GM15510 (cell line): ENCODE data around the gene EEIG2.

Source experiments
- POLR2A ChIP-seq: IDR thresholded peaks from 3 replicates; pipeline ENCODE4 v1.6.1; 2011; ENCODE audit warnings: borderline replicate concordance; ENCODE audit not compliant: insufficient read length; ENCODE audit errors: extremely low read depth

The EEIG2 gene

GRCh38 chr1:108541861-108542260 lies 18.0 kb upstream of the EEIG2 start:
- TF ChIP-seq POLR2A: no peak

DNA sequence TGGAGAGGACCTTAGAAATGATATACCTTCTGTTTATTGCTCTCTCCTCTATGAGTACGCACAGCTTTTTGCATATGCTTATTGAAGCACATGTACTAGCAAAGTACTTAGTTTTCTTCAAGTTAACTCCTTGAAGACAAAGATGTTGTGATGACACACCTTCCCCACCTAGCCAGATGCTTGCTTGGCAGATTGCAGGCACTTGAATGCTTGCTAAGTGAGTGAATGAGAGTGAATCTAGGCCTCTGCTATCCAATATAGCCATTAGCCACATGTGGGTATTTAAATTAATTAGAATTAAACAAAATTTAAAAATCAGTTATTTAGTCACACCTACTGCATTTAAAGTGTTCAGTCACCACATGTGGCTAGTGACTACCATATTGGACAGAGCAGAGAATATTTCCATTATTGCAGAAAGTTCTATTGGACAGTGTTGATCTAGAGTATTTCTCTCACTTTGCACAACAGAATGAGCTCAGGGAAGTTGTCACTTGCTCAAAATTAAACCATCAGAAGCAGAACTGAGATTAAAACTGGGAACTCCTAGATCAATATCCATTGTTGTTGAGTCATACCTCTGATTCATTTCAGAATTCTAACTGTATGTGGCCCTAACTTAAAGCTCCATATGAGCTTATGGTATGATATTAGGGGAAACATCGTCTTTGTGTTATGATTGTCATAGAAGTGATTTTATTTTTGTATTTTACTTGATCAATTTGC lies 8.6 kb upstream of the EEIG2 start:
- no peak for TF ChIP-seq POLR2A

DNA sequence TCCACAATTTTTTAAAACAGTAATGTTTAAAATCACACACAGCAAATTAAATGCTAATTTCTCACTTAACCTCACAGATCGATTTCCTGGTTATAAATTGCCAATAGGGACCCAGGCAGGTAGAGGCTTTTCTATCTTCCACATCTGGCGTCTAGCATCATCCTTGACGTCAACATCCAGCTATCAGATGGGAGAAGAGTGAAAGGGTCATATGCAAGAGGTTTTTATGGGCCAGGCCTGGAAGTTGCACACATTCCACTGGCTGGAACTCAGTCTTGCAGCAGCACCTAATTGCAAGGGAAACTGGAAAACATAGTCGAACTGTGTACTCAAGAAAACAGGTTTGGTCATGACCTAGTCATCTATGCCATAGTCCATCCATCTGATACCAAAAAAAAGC lies 6.0 kb upstream of the EEIG2 start:
- TF ChIP-seq POLR2A: no peak

GRCh38 chr1:108554682-108555427 lies 5.0 kb upstream of the EEIG2 start:
- no peak for TF ChIP-seq POLR2A

- no peak for TF ChIP-seq POLR2A
Measured at GRCh38 chr1:108556066-108556465, 3.8 kb upstream of the EEIG2 start.

DNA sequence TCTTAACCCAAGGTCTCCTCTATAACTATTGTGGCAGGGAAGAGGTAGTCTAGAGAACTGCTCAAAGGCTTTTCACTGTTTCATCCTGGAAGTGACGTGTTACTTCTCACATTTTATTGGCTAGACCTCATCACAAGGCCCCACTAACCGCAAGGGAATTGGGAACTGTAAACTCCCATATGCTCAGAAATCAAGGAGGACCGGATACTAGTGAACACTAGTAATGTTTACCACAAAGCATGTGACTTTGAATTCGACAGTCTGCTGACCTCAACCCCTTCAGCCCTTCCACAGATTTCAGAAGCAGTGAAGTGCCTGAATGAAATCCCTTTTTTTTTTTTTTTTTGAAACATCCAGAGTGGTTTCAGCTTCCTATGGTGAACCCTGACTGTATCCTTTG lies 3.4 kb upstream of the EEIG2 start:
- no peak for TF ChIP-seq POLR2A

GRCh38 chr1:108557296-108557695 lies 2.6 kb upstream of the EEIG2 start:
- no peak for TF ChIP-seq POLR2A

- TF ChIP-seq POLR2A: no peak
Measured at GRCh38 chr1:108560189-108560873, 431 bp downstream of the EEIG2 start.

GRCh38 chr1:108560874-108561459 lies 1.1 kb downstream of the EEIG2 start:
- TF ChIP-seq POLR2A: peak; percentile 48

DNA sequence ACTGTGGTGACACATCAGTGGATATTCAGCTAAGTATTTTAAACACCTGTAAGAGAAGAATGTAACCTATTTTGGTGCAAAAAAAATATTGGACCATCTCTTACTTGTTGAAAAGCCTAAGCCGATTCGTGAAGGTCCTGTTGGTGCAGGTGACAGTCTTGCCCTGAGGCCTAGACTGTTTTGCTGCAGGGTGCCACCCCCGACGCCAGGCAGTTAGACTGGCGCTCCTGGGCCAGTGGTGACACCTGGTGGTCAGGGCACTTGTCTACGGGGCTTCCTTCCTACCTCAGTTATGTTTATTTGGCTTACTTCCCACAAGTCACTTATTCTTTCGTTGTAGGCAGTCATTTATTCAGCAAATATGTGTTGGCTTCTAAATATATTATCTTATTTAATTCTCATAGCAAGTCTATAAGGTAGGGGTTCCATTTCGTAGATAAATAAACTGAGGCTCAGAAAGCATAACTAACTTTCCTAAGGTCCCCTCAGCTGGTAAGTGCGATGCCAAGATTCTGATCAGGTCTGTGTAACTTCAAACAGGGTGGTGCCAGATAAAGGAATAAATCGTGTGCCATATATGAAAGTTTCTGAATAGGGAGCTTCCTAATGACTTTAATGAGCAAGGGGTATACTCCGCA lies 1.9 kb downstream of the EEIG2 start:
- no peak for TF ChIP-seq POLR2A

DNA sequence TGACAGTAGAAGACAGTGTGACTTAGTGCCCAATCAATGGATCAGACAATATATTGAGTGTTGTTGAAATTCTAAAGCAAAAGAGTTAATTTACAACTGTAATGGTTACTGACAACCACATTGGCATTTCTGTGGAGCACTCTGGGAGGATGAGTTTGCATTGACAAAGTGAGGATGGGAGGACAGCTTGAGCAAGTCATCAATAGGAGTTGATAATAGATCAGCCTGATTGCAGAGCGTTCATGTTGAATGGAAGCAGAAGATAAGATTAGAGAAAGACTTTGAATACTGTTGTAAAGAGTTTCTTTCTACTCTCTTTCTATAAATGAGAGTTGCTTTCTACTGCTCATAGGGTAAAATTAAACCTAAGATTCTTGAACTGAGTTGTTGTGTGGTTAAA lies 3.9 kb downstream of the EEIG2 start:
- no peak for TF ChIP-seq POLR2A

DNA sequence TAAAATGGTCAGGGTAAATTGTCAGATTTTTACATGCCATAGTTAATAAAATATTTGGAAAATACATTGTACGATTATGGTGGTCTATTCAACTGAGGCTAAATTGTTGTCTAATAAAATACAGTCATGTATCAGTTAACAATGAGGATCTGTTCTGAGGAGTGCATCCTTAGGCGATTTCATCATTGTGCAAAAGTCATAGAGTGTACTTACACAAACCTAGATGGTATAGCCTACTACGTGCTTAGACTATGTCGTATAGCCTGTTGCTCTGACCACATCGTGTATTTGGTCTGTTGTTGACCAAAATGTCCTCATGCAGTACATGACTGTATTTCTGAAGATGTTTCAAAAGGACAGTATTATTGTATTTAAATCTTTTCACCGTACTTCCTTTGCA lies 5.2 kb downstream of the EEIG2 start:
- TF ChIP-seq POLR2A: no peak

DNA sequence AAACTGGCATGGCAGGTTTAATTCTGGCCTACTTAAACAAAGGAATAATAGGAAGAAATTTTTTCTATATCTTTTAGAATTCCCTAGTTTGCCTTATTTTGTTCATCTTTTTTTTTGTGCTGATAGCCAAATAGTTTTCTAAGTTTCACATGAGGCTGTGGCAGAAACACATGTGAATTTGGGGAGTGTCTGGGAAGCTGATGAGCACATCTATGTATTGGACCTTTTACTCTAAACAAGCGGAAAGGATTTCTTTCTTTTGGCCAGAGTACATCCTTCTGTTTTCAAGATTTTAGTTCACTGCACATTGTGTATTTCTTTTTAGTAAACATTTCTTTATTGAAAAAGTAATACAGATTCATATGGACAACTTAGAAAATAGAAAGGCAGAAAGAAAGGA lies 5.6 kb downstream of the EEIG2 start:
- TF ChIP-seq POLR2A: no peak

DNA sequence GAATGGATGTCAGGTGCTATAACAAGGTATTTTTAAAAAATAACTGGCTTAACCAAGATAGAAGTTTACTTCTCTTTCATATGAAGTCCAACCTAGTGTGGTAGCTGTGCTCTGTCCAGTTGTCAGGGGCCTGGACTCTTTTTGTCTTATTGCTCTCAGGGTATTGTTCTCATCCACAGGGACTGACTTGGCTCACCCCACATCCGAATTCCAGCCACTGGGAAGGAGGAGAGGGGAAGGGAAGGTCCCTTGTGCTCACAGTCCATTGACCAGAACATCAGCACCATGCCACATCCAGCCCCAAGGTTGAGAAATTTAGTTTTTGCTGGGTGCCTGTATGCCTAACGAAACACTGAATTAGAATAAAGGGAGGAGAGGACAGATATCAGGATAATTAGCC lies 8.7 kb downstream of the EEIG2 start:
- no peak for TF ChIP-seq POLR2A
